AG09309 (cell line): ENCODE results near the gene TAPT1.

Experiments
- DNase-seq: peaks from one replicate; pipeline ENCODE4 v3.0.0-alpha.2; 2010; ENCODE audit warnings: low read depth
- H3K4me3 ChIP-seq: 2 replicates; pipeline ENCODE4 v1.5.1; 2011; ENCODE audit warnings: mild to moderate bottlenecking, low read depth, low read length, moderate library complexity; ENCODE audit not compliant: control insufficient read depth
- CTCF ChIP-seq: IDR thresholded peaks from 2 replicates; pipeline ENCODE4 v1.5.1; 2011; ENCODE audit warnings: mild to moderate bottlenecking, low read depth, low read length, inconsistent platforms; ENCODE audit not compliant: insufficient read depth, control insufficient read depth; ENCODE audit errors: missing control alignments

Gene TAPT1

GRCh38 chr4:16227462-16227868 is 1.2 kb upstream of the TAPT1 start:
- H3K4me3 ChIP-seq = peak overlapping the region; percentile 87
- DNase-seq = no peak
- TF ChIP-seq CTCF = no peak

GRCh38 chr4:16226816-16227461 is 668 bp upstream of the TAPT1 start:
- H3K4me3 ChIP-seq = peak overlapping the region; percentile 87
- no peak for TF ChIP-seq CTCF
- no peak for DNase-seq

- peak overlapping the region; percentile 87 for H3K4me3 ChIP-seq
- no peak for TF ChIP-seq CTCF
- DNase-seq = no peak
These were observed 956 bp downstream of the TAPT1 start for GRCh38 chr4:16225167-16225862.

GRCh38 chr4:16224264-16225166 is 1.8 kb downstream of the TAPT1 start:
- peak overlapping the region; percentile 87; the same call in 1 of the 2 replicates for H3K4me3 ChIP-seq
- no peak for TF ChIP-seq CTCF
- DNase-seq = no peak

GRCh38 chr4:16222957-16223527 is 3.2 kb downstream of the TAPT1 start:
- no peak for TF ChIP-seq CTCF
- DNase-seq = no peak
- H3K4me3 ChIP-seq = no peak overlapping the region

- DNase-seq = no peak
- no peak overlapping the region for H3K4me3 ChIP-seq
These were observed 7.3 kb downstream of the TAPT1 start for GRCh38 chr4:16218950-16219349.

More at GRCh38 chr4:16218950-16219349, 7.3 kb downstream of the TAPT1 start:
- no peak for TF ChIP-seq CTCF
